GM12878 (cell line): ENCODE measurements around the gene KCNIP3. TPM values are rescaled to one million over a fixed set of nuclear protein-coding genes. Genes with fewer than 3 reads are reported as not detected.

Experiments
- ATAC-seq: fragments of 200-7000 bp; cut with Tn5 transposase; 3 replicates; pipeline ENCODE4 v1.9.1; 2020; ENCODE audit warnings: mild to moderate bottlenecking, moderate library complexity
- BruUV-seq: library from RNA; stranded (reverse); fragments of 400-500 nt; replicated peaks from 2 replicates; lab custom pipeline; 2021; lab: Mats Ljungman, UMichigan
- CTCF ChIA-PET: fragments of 300-600 bp; sonication (Branson Sonifier 250); formaldehyde crosslinking; extraction: SDS; loops from one replicate; lab custom pipeline; 2021; ENCODE audit warnings: inconsistent platforms; lab: Yijun Ruan, JAX
- POLR2A ChIA-PET: fragments of 350-600 bp; formaldehyde crosslinking; extraction: SDS; loops from one replicate; lab custom pipeline; 2021; ENCODE audit warnings: inconsistent platforms; lab: Charles Lee
- RAD21 ChIA-PET: fragments of 300-600 bp; sonication (Branson Sonifier 250); formaldehyde crosslinking; loops from one replicate; lab custom pipeline; 2023; ENCODE audit warnings: antibody characterized with exemption; ENCODE audit not compliant: unreplicated experiment; lab: Charles Lee
- SMC1A ChIA-PET: fragments of 300-600 bp; sonication (Branson Sonifier 250); formaldehyde crosslinking; loops from one replicate; lab custom pipeline; 2023; ENCODE audit not compliant: unreplicated experiment, uncharacterized antibody; lab: Charles Lee
- DNase-seq: peaks from one replicate; pipeline ENCODE4 v3.0.0-alpha.2; 2011; ENCODE audit warnings: low read depth, low spot score
- FAIRE-seq: peaks from 3 replicates; lab custom pipeline; 2011; peaks lifted over from hg19 to GRCh38; lab: Jason Lieb, UNC
- H2AFZ ChIP-seq: 2 replicates; pipeline ENCODE4 v1.6.0; 2011; ENCODE audit warnings: low read depth, low read length, control low read depth; ENCODE audit not compliant: control insufficient read depth
- H3K27ac ChIP-seq: 2 replicates; pipeline ENCODE4 v1.5.1; 2011; ENCODE audit warnings: control low read depth; ENCODE audit not compliant: control insufficient read depth, insufficient read depth
- H3K27me3 ChIP-seq, 2 experiments: replicated peaks in 1 of 2; 2 replicates each; pipeline versions ENCODE4 v1.6.0 to v1.6.1; 2011; ENCODE audit warnings: low read length in 1 of 2; ENCODE audit not compliant: control insufficient read depth in 2 of 2, insufficient read depth in 2 of 2
- H3K36me3 ChIP-seq, 2 experiments: 2 replicates each; pipeline ENCODE4 v1.5.1; 2011; ENCODE audit warnings: low read length in 1 of 2; ENCODE audit not compliant: control insufficient read depth in 2 of 2, insufficient read depth in 2 of 2
- H3K4me1 ChIP-seq: 2 replicates; pipeline ENCODE4 v1.6.1; 2011; ENCODE audit warnings: mild to moderate bottlenecking, low read length, moderate library complexity, mixed read lengths; ENCODE audit not compliant: control insufficient read depth, insufficient read depth
- H3K4me2 ChIP-seq: 2 replicates; pipeline ENCODE4 v1.6.0; 2011; ENCODE audit warnings: control low read depth; ENCODE audit not compliant: control insufficient read depth, insufficient read depth
- H3K4me3 ChIP-seq: fragments of 200-600 bp; sonication (generic); 2 replicates; pipeline ENCODE4 v1.5.1; 2016
- H3K79me2 ChIP-seq: 2 replicates; pipeline ENCODE4 v1.6.0; 2011; ENCODE audit warnings: low read length; ENCODE audit not compliant: control insufficient read depth, insufficient read depth
- H3K9ac ChIP-seq: 2 replicates; pipeline ENCODE4 v1.8.0; 2011; ENCODE audit warnings: low read length, control low read depth, mixed read lengths; ENCODE audit not compliant: control insufficient read depth, insufficient read depth
- H3K9me3 ChIP-seq: replicated peaks from 3 replicates; pipeline ENCODE4 v1.5.1; 2011; ENCODE audit warnings: mild to moderate bottlenecking, low read length; ENCODE audit not compliant: control insufficient read depth, insufficient read depth
- H4K20me1 ChIP-seq: 2 replicates; pipeline ENCODE4 v1.6.0; 2011; ENCODE audit not compliant: control insufficient read depth, insufficient read depth
- ETV6 ChIP-seq, 2 experiments: fragments of 450-650 bp in 1 of 2; IDR thresholded peaks in 1 of 2; conservative IDR thresholded peaks in 1 of 2; 2 replicates each; pipeline ENCODE4 v1.6.1; 2014; ENCODE audit warnings: antibody characterized with exemption in 1 of 2, borderline replicate concordance in 1 of 2, low read depth in 1 of 2, mild to moderate bottlenecking in 1 of 2, moderate library complexity in 1 of 2
- RCOR1 ChIP-seq: conservative IDR thresholded peaks from 2 replicates; pipeline ENCODE4 v1.6.1; 2012; ENCODE audit warnings: low read depth, low read length, improper control_type of control experiment
- RELA ChIP-seq: fragments of 450-650 bp; IDR thresholded peaks from 2 replicates; pipeline ENCODE4 v1.8.0; 2014; ENCODE audit warnings: borderline replicate concordance; ENCODE audit not compliant: partially characterized antibody
- RUNX3 ChIP-seq: IDR thresholded peaks from 2 replicates; pipeline ENCODE4 v1.6.1; 2012; ENCODE audit warnings: low read length, inconsistent platforms
- SREBF1 ChIP-seq: IDR thresholded peaks from 2 replicates; pipeline ENCODE4 v1.6.1; 2012; ENCODE audit warnings: mild to moderate bottlenecking, low read length
- ZNF24 ChIP-seq: fragments of 450-650 bp; IDR thresholded peaks from 2 replicates; pipeline ENCODE4 v1.6.1; 2017; ENCODE audit warnings: antibody characterized with exemption, mild to moderate bottlenecking
- ZSCAN29 ChIP-seq: fragments of 450-650 bp; IDR thresholded peaks from 2 replicates; pipeline ENCODE4 v1.6.1; 2017; ENCODE audit warnings: mild to moderate bottlenecking, moderate library complexity
- WGBS: methylation state at CpG from one replicate; pipeline ENCODE4 v1.1.6; 2016; ENCODE audit warnings: low lambda C conversion rate; ENCODE audit not compliant: insufficient replicate concordance, insufficient coverage; ENCODE audit errors: missing lambda C conversion rate; 5-methylcytosine and 5-hydroxymethylcytosine counted together
- in situ Hi-C: fragments of 300-500 bp; cut with MboI; formaldehyde crosslinking; loops from 9 replicates; pipeline ENCODE4 v1.14.3; 2018; ENCODE audit warnings: mixed read lengths
- intact Hi-C: fragments of 100-400 bp; cut with micrococcal nuclease; formaldehyde crosslinking; loops from one replicate; pipeline ENCODE4 v1.14.2; 2022; ENCODE audit not compliant: unreplicated experiment
- polyA plus RNA-seq, 11 experiments: library from polyadenylated mRNA; depleted of rRNA in 4 of 11; unstranded in 6 of 11; stranded (reverse) in 5 of 11; fragments of >200 nt; fragmentation: Nextera tagmentation in 4 of 11; fragmentation: Illumina TruSeq in 1 of 11; extraction: Ambion mirVana in 4 of 11; extraction: Trizol in 1 of 11; gene quantifications; 1 replicate in 1 of 11; 2 replicates in 10 of 11; pipeline versions ENCODE4 v1.2.1 to v1.2.3, GENCODE V29; 2011 to 2016; ENCODE audit warnings: inconsistent platforms in 2 of 11, missing spikeins in 2 of 11, low read depth in 1 of 11
- total RNA-seq, 4 experiments: library from RNA; depleted of rRNA in 3 of 4; stranded (reverse); fragments of >200 nt in 3 of 4; fragmentation: Illumina TruSeq in 1 of 4; extraction: Trizol in 1 of 4; gene quantifications; 2 replicates each; pipeline versions ENCODE4 v1.2.1 to v1.2.3, GENCODE V29; 2013 to 2021
- TF ChIP-seq, protein P1 (sequence below): fragments of 450-650 bp; IDR thresholded peaks from 2 replicates; pipeline ENCODE4 v1.6.1; 2017; ENCODE audit warnings: mild to moderate bottlenecking, moderate library complexity
- TF ChIP-seq, protein P2 (sequence below): fragments of 450-650 bp; formaldehyde crosslinking; IDR thresholded peaks from 2 replicates; pipeline ENCODE4 v1.4.0; 2022; ENCODE audit warnings: mild to moderate bottlenecking, moderate library complexity

KCNIP3 gene
- total and polyA plus RNA-seq, 10 of the 15 experiments (the other 5 are each of a cell fraction or from before 2014, with no cell fraction given): not detected

DNA sequence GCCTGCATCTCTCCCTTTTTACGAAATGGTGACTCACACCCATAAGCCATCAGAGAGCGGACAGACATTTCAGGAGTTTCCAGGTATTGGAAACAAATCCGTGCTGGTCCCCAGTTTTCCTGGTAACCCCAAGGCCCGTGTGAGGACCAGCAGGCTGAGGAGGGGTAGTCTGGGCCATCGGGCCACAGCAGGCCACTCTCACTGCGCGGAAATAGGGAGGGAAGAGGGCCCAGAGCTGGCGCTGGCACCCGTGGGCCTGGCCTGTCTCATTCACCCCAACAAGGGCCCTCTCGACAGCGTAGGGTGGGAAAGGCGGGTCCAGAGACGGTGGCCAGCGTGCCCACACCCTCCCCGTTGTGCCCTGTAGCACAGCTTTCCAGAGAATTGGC is 91.7 kb downstream of the KCNIP3 start (continued):
- TF ChIP-seq, protein P1, sequence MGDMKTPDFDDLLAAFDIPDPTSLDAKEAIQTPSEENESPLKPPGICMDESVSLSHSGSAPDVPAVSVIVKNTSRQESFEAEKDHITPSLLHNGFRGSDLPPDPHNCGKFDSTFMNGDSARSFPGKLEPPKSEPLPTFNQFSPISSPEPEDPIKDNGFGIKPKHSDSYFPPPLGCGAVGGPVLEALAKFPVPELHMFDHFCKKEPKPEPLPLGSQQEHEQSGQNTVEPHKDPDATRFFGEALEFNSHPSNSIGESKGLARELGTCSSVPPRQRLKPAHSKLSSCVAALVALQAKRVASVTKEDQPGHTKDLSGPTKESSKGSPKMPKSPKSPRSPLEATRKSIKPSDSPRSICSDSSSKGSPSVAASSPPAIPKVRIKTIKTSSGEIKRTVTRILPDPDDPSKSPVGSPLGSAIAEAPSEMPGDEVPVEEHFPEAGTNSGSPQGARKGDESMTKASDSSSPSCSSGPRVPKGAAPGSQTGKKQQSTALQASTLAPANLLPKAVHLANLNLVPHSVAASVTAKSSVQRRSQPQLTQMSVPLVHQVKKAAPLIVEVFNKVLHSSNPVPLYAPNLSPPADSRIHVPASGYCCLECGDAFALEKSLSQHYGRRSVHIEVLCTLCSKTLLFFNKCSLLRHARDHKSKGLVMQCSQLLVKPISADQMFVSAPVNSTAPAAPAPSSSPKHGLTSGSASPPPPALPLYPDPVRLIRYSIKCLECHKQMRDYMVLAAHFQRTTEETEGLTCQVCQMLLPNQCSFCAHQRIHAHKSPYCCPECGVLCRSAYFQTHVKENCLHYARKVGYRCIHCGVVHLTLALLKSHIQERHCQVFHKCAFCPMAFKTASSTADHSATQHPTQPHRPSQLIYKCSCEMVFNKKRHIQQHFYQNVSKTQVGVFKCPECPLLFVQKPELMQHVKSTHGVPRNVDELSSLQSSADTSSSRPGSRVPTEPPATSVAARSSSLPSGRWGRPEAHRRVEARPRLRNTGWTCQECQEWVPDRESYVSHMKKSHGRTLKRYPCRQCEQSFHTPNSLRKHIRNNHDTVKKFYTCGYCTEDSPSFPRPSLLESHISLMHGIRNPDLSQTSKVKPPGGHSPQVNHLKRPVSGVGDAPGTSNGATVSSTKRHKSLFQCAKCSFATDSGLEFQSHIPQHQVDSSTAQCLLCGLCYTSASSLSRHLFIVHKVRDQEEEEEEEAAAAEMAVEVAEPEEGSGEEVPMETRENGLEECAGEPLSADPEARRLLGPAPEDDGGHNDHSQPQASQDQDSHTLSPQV: no peak
- TF ChIP-seq ZNF24 (no peak), ZSCAN29 (no peak), ETV6 (conservative IDR thresholded peaks at IDR 0.05 in 1 of 2, IDR thresholded peaks at IDR 0.05 in 1 of 2; ENCODE audit: borderline replicate concordance in 1 of 2, low read depth in 1 of 2) (no peak)

GRCh38 chr2:95389245-95390119 is 92.3 kb downstream of the KCNIP3 start:
- FAIRE-seq (no peak), DNase-seq (no peak), ATAC-seq (peak; percentile 95)
- Histone ChIP-seq H4K20me1 (no peaks in the 10 kb centered on the region), H3K36me3 (no peaks in the 10 kb centered on the region), H3K79me2 (no peaks in the 10 kb centered on the region), H3K4me2 (no peak overlapping the region), H3K9ac (no peak overlapping the region), H3K4me1 (no peaks in the 10 kb centered on the region), H3K27me3 (no peaks in the 10 kb centered on the region; a peak in 2 of 4 replicates), H3K27ac (no peak overlapping the region), H2AFZ (no peak overlapping the region), H3K9me3 (no peaks in the 10 kb centered on the region), H3K4me3 (no peak overlapping the region)
- WGBS: 44% methylated on average over 46 of the region's 46 CpGs
- in situ Hi-C loops: no loop called here
- SMC1A ChIA-PET: interaction anchor here (1.0 to 1.1 kb wide), 2 partner anchors 12 to 14 kb away, joined by 3 to 5 read pairs; no protein-coding TSS in a partner anchor
- intact Hi-C loops: no loop called here
- no TSS peak for BruUV-seq
- CTCF ChIA-PET: interaction anchor here (0.6 to 3.9 kb wide), 17 partner anchors 8 to 363 kb away, joined by 3 to 41 read pairs (median 4); partner anchors contain the start of gene FAHD2A
- RAD21 ChIA-PET: interaction anchor here (1.5 kb wide), 1 partner anchor 13 kb away, joined by 10 read pairs; the partner anchor contains the start of gene FAHD2A
- POLR2A ChIA-PET: no interaction called here
- no peak for TF ChIP-seq RELA
- peak; percentile 29; the same call in 1 of the 2 replicates for TF ChIP-seq RUNX3
- TF ChIP-seq, protein P2, sequence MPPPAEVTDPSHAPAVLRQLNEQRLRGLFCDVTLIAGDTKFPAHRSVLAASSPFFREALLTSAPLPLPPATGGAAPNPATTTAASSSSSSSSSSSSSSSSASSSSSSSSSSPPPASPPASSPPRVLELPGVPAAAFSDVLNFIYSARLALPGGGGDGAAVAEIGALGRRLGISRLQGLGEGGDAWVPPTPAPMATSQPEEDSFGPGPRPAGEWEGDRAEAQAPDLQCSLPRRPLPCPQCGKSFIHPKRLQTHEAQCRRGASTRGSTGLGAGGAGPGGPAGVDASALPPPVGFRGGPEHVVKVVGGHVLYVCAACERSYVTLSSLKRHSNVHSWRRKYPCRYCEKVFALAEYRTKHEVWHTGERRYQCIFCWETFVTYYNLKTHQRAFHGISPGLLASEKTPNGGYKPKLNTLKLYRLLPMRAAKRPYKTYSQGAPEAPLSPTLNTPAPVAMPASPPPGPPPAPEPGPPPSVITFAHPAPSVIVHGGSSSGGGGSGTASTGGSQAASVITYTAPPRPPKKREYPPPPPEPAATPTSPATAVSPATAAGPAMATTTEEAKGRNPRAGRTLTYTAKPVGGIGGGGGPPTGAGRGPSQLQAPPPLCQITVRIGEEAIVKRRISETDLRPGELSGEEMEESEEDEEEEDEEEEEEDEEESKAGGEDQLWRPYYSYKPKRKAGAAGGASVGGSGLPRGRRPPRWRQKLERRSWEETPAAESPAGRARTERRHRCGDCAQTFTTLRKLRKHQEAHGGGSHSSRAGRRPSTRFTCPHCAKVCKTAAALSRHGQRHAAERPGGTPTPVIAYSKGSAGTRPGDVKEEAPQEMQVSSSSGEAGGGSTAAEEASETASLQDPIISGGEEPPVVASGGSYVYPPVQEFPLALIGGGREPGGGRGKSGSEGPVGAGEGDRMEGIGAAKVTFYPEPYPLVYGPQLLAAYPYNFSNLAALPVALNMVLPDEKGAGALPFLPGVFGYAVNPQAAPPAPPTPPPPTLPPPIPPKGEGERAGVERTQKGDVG (CRISPR knock-in tag): no peak
- no peak for TF ChIP-seq RCOR1
- TF ChIP-seq SREBF1: no peak
